ACHN (cell line): ENCODE results near the gene RTN4RL2.

ENCODE experiments used
- DNase-seq: peaks from one replicate; pipeline ENCODE4 v3.0.0-alpha.2; 2015
- in situ Hi-C: cut with HindIII; loops from 2 replicates; pipeline ENCODE4 v1.10.0; 2017; ENCODE audit warnings: low sequenced_read_pairs, low pct_ligation_motif_present, low pct_unique_long_range_greater_than_20kb

RTN4RL2 gene

DNA sequence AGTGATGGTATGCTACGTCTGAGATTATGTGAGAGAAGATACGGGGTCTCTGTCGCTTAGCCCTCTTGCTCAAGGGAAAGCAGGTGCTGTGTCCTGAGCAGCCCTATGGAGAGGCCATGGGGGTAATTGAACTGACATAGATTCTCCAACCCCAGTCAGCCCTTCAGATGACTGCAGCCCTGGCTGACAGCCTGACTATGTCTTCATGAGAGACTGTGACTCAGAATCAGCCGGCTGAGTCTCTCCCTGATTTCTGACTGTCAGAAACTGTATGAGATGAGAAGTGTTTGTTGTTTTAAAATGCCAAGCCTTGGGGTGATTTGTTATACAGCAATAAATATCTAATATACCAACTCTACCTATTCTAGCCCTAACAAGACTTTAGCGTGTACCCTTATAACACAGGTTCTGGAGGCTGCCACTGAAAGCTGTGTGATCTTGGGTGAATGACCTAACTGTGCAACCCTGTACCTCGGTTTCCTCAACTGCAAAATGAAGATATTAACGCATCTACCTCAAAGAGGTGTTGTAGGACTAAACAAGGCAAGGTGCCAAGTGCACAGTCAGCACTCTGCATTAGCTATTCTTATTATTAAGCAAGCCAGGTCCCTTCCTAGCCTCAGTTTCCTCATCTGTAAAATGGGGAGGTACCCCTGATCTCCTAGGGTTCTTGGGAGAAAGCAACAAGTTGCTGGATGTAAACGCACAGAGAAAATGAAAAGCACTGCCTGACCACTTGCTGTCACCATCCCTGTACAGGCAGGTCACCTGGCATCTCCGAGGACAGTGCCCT is 30.3 kb downstream of the RTN4RL2 start:
- DNase-seq, result no peak
- in situ Hi-C loops, result no loop called here

DNA sequence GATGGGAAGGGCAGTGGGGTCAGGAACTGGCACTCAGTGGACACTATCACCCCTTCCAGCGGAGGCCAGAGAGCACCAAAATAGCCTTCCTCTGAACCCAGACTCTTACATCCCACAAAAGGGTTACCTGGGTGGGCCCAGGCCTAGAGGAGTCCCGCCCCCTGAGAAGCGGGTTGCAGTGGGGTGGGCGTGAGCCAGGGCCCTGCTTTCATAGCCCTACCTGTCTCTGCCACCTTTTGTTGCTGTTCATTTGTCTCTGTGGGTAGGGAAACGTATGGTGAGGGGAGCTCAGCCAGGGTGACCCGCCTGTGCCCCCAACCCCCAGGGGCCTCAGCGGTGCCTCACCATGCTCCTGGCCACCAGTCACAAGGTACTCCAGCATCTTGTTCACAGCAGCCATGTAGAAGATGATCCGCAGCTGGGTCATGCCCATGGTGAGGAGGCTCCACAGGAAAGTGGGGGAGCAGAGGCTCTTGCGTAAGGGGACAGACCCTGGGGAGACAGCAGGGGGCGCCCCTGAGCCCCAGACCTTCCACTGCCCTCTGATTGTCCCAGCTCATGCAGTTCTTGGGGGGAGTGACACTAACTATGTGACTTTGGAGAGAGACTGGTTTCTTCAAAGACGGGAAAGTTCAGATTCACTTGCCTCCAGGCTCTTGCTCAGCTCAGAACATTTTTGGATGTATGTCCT is 31.2 kb downstream of the RTN4RL2 start:
- in situ Hi-C loops, result no loop called here
- DNase-seq, result peak; percentile 40

DNA sequence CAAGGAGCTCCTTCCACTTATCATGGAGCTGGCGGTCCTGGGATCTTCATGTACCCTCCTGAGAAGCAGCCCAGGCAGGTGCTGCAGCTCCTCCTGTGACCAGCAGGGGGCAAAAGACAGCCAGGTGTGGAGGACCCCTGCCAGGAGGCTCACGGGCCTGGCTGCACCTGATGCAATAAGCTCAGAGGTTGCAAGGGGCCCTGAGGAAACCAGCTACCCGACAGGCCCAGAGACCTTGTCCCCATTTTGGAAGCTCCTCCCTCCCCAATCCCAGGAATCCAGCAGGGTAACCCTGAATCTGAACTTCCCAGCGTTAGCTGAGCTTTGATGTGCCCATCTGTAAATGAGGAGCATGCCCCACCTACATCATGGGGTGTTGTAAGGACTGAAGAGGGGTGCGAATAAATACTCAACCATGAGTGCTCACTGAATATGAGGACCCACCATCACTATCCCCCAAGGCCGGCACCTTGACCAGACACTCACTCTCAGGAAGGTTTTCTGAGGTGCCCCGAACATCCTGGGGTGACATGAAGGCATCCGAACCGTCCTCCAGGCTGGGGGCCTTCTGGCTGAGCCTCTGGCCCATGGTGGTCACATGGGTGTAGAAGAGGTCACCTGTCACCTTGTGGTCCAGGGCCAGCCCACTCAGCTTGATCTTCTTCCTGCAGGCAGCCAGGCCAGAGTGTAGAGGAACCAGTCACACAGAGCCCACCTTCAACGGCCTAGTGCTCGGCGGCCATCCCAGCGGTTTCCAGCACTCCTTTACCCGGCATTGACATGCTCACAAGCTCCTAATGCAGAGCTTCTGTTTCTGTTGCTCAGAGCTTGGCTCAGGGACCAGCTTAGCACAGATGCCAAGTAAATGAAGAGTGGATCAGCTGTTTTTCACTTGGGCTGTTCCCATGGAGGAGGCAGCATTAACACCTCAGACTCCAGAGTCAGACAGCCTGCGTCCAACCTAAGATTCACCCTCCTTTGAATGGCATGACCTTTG is 33.5 kb downstream of the RTN4RL2 start:
- peak; percentile 41 for DNase-seq
- in situ Hi-C loops, result no loop called here

GRCh38 chr11:57496109-57496820 is 35.9 kb downstream of the RTN4RL2 start:
- no peak for DNase-seq
- in situ Hi-C loops, result no loop called here

DNA sequence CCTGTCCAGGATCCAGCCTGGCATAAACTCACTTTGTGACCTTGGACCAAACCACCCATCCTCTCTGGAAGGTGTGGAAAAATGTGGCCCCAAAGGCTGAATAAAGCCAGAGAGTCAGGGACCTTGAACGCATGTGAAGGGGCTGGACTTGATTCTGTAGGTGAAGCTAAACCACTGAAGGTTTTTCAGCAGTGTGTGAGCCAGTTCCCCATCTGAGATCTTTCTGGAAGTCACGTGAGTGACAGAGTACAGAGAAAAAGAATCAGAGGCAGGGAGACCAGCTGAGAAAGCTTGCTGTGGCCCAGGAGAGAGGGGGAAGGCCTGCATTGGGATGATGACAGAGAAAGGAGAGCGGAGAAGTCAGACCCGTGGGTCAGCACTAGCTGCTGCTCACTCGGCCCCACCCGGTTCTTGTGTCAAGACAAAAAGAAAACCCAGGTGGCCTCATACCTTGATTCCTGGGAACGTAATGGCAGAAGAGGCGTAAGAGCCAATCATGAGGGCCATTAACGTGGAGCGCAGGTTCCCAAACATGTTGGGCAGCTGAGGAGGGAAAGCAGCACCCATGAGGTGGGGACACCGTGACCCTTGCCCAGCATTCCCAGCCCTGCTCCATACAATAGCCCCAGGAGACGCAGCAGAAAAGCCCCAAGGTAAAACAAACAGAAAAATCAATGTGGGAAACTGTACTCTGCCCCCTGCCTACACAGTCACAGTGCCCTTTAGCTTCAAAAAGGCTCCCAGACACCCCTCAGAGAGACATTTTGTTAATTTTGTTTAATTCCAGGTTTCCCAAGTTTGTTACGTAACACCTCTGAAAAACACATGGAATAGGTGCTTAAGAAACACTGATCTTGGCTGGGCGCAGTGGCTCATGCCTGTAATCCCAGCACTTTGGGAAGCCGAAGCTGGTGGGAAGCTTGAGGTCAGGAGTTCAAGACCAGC is 37.2 kb downstream of the RTN4RL2 start:
- no peak for DNase-seq
- in situ Hi-C loops, result no loop called here

- in situ Hi-C loops, result no loop called here
- DNase-seq, result no peak
Measured at GRCh38 chr11:57498540-57498939, 38.2 kb downstream of the RTN4RL2 start.

- DNase-seq, result peak; percentile 85
- in situ Hi-C loops, result no loop called here
Measured at GRCh38 chr11:57499413-57499982, 39.2 kb downstream of the RTN4RL2 start.

DNA sequence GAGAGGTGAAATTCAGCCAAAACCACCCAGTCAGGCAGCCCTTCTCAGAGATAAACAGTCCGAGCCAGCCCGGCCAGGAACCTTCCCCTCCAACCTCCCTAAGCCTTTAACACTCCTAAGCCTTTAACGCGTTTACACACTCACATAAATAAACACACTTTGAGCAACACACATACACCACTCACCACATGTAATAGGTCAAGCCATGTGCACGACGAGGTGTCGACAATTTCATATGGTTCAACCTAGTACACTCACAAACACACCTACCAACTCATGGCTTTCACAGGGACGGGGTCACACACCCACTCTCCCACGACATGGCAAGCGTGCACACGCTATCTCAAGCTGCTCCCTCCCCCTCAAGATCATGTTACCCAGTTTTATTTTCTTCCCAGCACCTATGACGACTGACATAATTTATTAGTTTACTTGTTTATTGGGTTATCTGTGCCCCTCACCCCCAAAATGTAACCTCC is 39.7 kb downstream of the RTN4RL2 start:
- in situ Hi-C loops, result no loop called here
- no peak for DNase-seq

- in situ Hi-C loops, result no loop called here
- no peak for DNase-seq
Measured at GRCh38 chr11:57500515-57500914, 40.2 kb downstream of the RTN4RL2 start.

DNA sequence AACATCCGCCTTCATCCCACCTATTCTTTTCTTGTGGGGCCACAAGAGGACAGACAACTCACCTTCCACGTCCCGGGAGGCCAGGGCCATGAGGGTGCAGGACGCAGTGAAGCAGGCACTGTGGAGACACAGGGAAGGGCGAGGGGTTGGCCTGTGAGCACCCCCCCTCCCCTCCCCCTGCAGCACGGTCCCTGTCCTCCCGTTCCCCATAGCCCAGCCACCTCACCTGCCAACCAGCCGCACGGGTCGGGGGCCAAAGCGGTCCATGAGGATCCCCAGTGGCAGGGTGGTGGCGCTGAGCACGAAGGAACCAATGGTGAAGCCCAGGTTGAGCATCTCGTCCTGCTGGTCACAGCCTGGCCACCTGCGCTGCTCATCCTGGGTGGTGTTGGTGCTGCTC is 40.6 kb downstream of the RTN4RL2 start:
- DNase-seq, result no peak
- in situ Hi-C loops, result no loop called here

- in situ Hi-C loops, result no loop called here
Measured at GRCh38 chr11:57501953-57502352, 41.6 kb downstream of the RTN4RL2 start.

GRCh38 chr11:57502376-57502775 is 42.0 kb downstream of the RTN4RL2 start:
- in situ Hi-C loops, result no loop called here
- DNase-seq, result no peak

More at GRCh38 chr11:57501953-57502352, 41.6 kb downstream of the RTN4RL2 start:
- no peak for DNase-seq

DNA sequence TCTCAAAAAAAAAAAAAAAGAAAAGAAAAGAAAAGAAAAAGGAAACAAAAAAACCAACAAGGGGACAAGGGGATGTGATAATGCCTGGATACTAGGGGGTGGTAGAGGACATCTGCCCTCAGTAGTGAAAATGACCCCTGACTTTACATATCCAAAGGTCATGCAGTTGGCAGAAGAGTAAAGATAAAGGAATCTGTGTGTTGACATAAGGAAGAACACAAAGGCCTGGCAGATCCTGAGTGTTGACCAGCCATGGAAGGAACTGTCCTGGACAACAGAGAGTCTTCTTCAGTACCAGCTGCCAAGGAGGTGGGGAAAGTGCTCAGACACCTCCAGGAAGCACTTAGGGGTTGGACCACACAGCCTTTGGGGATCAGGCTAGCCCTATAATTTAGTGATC is 42.5 kb downstream of the RTN4RL2 start:
- in situ Hi-C loops, result no loop called here

DNA sequence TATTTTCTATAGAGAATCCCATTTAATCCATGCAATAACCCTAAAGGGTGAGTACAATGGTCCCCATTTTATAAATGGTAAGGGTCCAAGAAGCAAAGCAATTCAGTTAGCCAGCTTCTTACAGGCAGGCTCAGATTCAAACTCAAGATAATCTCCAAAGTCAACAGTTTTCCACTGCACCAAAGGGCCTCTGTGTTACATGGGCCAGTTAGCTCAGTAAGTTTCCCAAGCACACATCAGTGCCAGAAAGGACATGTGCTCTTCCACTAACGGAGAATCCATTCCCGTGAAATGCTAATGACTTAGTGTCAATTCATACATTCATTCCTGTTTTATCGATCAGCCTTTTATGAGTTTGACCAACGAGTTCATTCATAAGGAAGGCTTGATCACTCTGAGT is 44.2 kb downstream of the RTN4RL2 start:
- in situ Hi-C loops, result no loop called here

More for the DNA sequence above, 42.5 kb downstream of the RTN4RL2 start:
- no peak for DNase-seq

GRCh38 chr11:57506522-57506921 is 46.2 kb downstream of the RTN4RL2 start:
- in situ Hi-C loops, result no loop called here

More for the DNA sequence above, 44.2 kb downstream of the RTN4RL2 start:
- DNase-seq, result no peak

GRCh38 chr11:57508341-57509170 is 48.2 kb downstream of the RTN4RL2 start:
- in situ Hi-C loops, result no loop called here
- DNase-seq, result no peak

More at GRCh38 chr11:57506522-57506921, 46.2 kb downstream of the RTN4RL2 start:
- no peak for DNase-seq
